Ovary (tissue), 3 donors: ENCODE results near the gene RNF181.

ENCODE experiments used
- CTCF ChIP-seq, 3 donors: fragments of 450-650 bp in 2 of 3; fragments of 200-600 bp in 1 of 3; IDR thresholded peaks; one replicate each; pipeline versions ENCODE4 v1.5.1 to v1.8.0; 2016 to 2022; ENCODE audit warnings: antibody characterized with exemption in 3 of 3, mild to moderate bottlenecking in 1 of 3
- POLR2A ChIP-seq: fragments of 450-650 bp; IDR thresholded peaks from one replicate; pipeline ENCODE4 v1.6.1; 2017; ENCODE audit warnings: antibody characterized with exemption, mild to moderate bottlenecking, moderate library complexity
- donor health status: DM: no; HTN: no; CAD: no.

DNA sequence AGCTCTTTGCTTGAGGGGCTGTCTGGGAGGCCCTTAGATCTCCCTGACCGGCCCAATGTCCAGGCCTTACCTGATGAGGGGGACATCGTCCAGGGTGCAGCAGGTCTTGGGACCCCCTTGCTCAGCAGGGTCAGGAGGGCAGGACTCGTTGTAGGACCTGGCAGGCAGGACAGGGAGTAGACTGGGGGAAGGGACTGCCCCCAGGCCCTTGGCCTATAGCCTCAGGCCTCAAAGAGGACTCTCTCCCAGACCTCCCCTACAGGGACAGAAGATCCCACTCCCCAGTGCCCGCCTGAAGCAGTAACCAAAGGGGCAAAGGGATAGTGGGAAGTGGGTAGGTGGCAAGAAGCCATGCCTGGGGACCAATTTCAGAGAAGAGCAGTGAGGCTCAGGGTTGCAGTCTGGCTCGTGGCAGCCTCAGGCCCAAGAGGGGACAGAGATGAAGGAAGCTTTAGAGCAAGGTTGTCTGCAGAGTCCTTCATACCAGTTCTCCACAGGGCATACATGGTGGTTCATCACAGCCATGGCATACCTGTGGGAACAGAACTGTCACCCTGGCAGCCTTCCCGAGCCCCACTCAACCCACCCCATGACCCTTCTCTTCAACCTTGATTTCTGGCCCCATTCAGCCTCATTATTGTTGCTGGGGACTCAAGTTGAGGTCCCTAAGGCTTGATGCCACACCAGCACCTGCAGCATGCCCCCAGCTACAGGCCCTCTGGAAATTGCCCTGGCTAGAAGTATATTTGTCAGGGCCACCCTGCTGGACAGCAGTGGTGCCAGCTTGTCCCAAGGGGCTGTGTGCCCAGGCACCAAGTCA lies 5.6 kb downstream of the RNF181 start:
- TF ChIP-seq POLR2A (no peak), CTCF (IDR thresholded peaks at IDR 0.05) (no peak)
